ENCODE data around the gene ZC2HC1B.
"Not testable (repeated sequence)": the region's sequence is repeated elsewhere in the genome, so short reads cannot be mapped to it uniquely, and the experiment has no call there.

The ZC2HC1B gene

GRCh38 chr6:143864234-143864633 lies at the start of gene ZC2HC1B:
TSS of gene ZC2HC1B (plus strand) at chr6:143864474. CDS start at chr6:143864540, 66 bp downstream.
- no peak for DNase-seq

GRCh38 chr6:143817621-143818020 lies 46.7 kb upstream of the ZC2HC1B start:
- DNase-seq = no peak

GRCh38 chr6:143821359-143821758 lies 42.9 kb upstream of the ZC2HC1B start:
- DNase-seq = no peak

GRCh38 chr6:143822584-143823024 lies 41.7 kb upstream of the ZC2HC1B start:
- DNase-seq = no peak

- DNase-seq = no peak
These were observed 40.7 kb upstream of the ZC2HC1B start for GRCh38 chr6:143823548-143823947.

GRCh38 chr6:143828572-143828971 lies 35.7 kb upstream of the ZC2HC1B start:
- DNase-seq = no peak

- DNase-seq = no peak
These were observed 28.1 kb upstream of the ZC2HC1B start for GRCh38 chr6:143836150-143836549.

GRCh38 chr6:143838395-143838794 lies 25.9 kb upstream of the ZC2HC1B start:
- no peak for DNase-seq

GRCh38 chr6:143839196-143839595 lies 25.1 kb upstream of the ZC2HC1B start:
- DNase-seq = no peak

- no peak for DNase-seq
These were observed 23.5 kb upstream of the ZC2HC1B start for GRCh38 chr6:143840595-143841265.

- DNase-seq = no peak
These were observed 21.8 kb upstream of the ZC2HC1B start for GRCh38 chr6:143842461-143842901.

GRCh38 chr6:143842902-143843676 lies 21.2 kb upstream of the ZC2HC1B start, which contains the start of gene LTV1:
TSS of gene LTV1 (plus strand) at chr6:143843338. CDS start at chr6:143843478, 140 bp downstream.
- peak; percentile 66 to 85 for DNase-seq

GRCh38 chr6:143843677-143843999 lies 20.6 kb upstream of the ZC2HC1B start:
- no peak for DNase-seq

- no peak for DNase-seq
These were observed 20.3 kb upstream of the ZC2HC1B start for GRCh38 chr6:143844006-143844405.

GRCh38 chr6:143845033-143845432 lies 19.2 kb upstream of the ZC2HC1B start:
- no peak for DNase-seq

- not testable (repeated sequence) for DNase-seq
These were observed 12.6 kb upstream of the ZC2HC1B start for GRCh38 chr6:143851706-143852105.

GRCh38 chr6:143855057-143855456 lies 9.2 kb upstream of the ZC2HC1B start:
- not testable (repeated sequence) for DNase-seq

- not testable (repeated sequence) for DNase-seq
These were observed 7.5 kb upstream of the ZC2HC1B start for GRCh38 chr6:143856762-143857161.

- no peak for DNase-seq
These were observed 6.6 kb upstream of the ZC2HC1B start for GRCh38 chr6:143857651-143858050.

GRCh38 chr6:143859891-143860660 lies 4.2 kb upstream of the ZC2HC1B start:
- no peak for DNase-seq

- DNase-seq = no peak
These were observed 503 bp upstream of the ZC2HC1B start for GRCh38 chr6:143863771-143864170.

- DNase-seq = no peak
These were observed 3.0 kb downstream of the ZC2HC1B start for GRCh38 chr6:143867236-143867635.

GRCh38 chr6:143868808-143869207 lies 4.5 kb downstream of the ZC2HC1B start:
- not testable (repeated sequence) for DNase-seq
